SK-N-DZ (cell line): ENCODE results near the gene FST. TPM values are rescaled to one million over a fixed set of nuclear protein-coding genes. Genes with fewer than 3 reads are reported as not detected.

Source experiments
- DNase-seq: peaks from one replicate; pipeline ENCODE4 v3.0.0-alpha.2; 2015; ENCODE audit warnings: low spot score
- polyA plus RNA-seq, 2 experiments: library from polyadenylated mRNA; depleted of rRNA; stranded (reverse); fragments of >200 nt; gene quantifications; 2 replicates each; pipeline ENCODE4 v1.2.3, GENCODE V29; 2014

FST gene, protein sequence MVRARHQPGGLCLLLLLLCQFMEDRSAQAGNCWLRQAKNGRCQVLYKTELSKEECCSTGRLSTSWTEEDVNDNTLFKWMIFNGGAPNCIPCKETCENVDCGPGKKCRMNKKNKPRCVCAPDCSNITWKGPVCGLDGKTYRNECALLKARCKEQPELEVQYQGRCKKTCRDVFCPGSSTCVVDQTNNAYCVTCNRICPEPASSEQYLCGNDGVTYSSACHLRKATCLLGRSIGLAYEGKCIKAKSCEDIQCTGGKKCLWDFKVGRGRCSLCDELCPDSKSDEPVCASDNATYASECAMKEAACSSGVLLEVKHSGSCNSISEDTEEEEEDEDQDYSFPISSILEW
- polyA plus RNA-seq (2014; cell fraction: cytosol; rRNA removed): not detected in 2 replicates
- polyA plus RNA-seq (2014; cell fraction: nucleus; rRNA removed): 0.19 and 0.20 TPM in 2 replicates

- no peak for DNase-seq
Measured at GRCh38 chr5:53480416-53481158, at the start of gene FST. FST (plus strand) TSS chr5:53480629; CDS start chr5:53480792, 163 bp downstream.

- DNase-seq: no peak
Measured at GRCh38 chr5:53431665-53432064, 48.8 kb upstream of the FST start.

DNA sequence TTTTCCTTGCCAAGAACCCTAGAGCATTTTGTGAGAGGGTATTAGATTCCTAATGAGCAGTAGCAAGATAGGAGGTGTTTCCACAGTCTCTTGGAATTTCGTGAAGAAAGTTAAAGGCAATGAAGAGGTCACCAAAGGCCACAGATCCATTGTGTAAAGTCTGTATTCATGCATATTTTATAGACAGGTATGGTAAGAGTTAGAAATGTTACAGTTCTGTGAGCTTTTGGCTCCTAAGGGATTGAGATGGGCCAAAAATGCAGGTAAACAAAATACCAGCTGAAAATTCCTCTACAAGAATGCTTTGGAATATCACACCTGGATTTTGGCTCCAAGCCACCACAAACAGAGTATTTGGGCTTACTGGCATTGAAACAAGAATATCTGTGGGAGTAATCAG, 47.4 kb upstream of the FST start:
- DNase-seq: no peak

DNA sequence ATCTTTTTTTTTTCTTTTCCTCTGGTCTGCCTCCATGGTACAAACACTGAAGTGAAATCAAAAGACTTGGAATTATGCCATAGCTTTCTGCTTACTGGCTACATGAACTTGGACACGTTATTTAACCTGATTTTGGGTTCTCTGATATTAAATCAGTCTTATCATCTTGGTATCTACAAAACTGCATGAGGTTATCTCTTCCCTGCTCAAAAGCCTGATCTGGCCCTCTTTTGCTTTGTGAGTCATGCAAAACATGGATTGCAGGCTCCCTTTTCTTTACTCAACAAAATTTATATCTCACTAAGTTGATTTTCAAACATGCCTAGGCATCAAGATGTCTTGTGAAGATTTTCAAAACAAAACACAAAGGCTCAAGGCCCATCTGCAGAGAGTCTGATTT, 45.9 kb upstream of the FST start:
- DNase-seq: no peak

DNA sequence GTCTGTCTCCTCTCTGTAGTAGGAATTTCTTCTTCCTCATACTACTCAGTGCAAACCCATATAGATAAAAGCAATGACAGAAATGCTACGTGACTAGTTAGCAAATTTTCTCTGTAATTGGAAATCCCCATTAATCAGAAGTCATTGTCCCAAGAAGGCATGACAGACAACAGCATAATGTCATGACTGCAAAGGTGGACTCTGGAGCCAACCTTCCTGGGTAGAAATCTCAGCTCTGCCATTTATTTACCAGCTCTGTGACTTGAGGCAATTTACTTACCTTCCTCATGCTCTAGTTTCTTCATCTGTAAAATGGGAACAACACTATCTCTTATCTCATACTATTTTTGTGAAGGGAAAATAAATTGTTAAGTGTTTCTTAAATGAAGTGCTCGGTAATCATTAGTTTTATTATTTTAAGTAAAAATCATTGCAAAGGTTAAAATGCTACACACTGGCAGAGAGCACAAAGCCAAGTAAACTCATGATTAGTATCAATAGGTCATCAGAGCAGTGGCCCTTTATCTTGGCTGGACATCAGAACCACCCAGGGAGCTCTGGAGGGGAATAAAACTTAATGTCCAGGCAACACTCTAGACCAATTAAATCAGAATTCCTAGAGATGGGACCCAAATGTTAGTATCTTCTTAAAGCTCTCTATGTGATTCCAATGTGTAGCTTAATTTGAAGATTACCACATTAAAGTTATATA, 43.8 kb upstream of the FST start:
- DNase-seq: no peak

- DNase-seq: no peak
Measured at GRCh38 chr5:53438079-53438478, 42.4 kb upstream of the FST start.

DNA sequence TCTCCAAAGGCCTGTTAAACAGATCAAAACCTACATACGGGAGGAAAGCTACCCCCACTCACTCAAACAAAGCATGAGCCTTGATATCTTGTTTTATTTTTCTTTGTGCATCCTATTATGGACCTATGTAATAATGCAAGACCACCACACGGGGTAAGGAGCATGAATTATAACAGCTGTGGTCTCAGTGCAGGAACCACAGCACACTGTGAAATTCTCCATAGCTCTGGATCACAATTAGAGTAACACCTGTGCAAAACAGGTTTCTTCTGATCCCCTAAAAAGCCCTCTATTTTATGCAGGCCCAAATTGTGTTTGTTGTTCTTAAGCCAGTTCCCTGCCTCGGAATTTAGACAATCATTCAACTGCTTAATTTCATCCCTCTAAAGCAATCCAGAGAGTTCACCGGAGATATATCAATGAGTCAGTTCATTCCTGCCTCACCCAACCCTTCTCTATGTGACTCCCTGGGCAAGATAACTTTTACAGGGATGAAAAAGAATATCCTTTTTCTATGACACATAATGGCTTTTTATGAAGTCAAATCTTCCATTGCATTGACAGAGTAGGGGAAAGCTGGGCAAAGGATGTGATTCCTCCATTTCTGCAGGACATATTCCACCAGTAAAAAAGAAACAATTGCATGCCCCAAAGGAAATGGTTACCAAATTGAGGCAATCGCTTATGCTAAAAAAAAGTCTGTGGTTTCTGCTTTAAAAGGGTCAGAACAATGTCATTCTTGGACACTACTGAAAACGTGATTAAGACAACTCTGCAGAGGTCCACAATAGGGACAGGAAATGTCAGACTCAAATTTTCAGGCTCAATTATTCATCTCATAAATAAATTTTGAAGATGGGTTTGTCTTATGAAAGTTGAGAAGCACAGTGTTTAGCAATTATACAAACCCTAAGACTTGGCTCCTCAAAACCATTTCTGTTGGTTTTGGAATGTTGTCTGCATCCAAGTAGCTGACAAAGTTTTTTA, 41.6 kb upstream of the FST start:
- no peak for DNase-seq

DNA sequence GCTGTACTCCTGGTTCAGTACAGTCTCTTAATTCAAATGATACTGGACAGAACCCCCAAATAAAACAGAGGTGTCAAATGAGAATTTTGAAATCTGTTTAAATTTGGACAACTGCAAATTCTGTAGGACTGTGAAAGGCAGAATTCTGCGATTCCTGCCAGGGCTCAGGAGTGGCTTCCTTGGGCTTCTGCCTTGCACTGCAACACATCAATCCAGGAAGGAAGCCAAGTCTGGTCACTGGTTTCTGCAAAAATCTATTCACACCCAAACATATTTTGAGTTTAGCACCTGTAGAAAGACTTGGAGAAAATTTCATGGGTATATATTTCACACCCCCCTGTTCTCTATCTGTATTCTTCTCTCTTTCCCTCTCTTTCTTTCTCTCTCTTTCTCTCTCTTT, 37.5 kb upstream of the FST start:
- no peak for DNase-seq

DNA sequence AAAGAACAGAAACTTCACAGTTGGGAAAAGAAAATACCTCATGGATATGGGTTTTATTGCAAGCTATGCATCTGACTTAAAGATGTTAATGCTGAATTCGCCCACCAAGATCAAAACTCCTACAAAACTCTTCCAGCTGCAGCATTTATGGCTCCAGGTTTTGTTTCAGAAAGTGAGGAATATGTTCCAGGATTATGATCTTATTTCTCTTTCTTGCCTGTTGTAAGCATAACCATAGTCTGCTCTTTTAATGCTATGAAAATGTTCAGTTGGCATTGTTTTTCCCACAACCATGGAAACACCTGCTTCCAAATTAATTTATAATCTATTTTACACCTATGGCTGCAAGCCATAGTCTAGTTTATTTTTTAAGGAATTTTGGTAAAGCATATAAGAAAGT, 34.9 kb upstream of the FST start:
- DNase-seq: no peak

DNA sequence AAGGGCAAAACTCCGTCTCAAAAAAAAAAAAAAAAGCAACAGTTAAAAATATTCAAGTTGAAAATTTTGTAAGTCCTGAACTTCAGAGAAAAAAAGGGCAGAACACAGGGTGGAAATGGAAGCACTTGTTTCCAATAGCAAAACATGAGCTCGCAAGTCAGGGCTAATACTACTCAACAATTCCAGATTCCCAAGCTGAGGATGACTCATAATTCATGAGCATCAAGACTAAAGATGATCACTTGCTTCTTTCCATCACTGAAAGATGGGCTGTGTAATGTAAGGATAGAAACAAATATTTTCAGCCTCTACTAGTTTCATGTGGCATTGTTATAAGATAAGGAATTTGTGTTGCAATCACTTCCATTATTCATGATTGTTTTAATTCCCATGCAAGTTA, 33.5 kb upstream of the FST start:
- no peak for DNase-seq

- DNase-seq: no peak
Measured at GRCh38 chr5:53448851-53449250, 31.6 kb upstream of the FST start.

DNA sequence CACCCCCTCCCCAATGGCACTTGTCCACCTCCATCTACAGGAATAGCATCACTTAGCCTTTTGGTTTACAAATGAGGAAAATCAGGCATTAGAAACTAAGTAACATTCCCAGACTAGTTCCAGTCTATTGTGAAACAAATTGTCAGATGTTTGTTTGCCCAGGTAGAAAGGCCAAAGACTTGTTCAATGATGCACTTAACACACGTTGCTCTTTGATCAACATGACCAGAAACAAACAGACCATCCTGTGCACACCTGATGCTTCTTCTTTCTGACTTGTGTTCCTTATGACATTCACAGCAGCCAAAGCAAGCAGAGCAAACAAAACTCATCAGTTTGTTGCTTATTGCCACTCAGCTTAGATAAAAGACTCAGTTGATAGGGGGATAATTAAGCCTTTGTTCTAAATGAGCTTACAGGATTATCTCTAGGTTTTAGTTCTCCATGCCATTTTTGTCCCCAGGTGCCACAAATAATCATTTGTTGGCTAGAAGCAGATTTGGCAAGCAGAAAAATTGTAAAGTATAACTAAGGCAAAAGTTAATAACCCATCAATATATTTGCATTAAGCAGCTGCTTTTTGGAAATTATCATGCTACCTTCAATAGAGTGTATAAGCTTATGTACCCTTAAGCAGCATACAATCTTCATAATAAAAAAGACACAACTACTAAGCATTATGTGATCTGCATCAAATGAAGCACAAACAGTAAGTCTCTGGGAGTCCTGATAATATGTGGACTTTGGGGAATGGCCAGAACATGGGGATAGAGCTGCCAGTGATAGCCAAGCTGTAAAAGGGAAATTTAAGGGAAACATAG, 26.3 kb upstream of the FST start:
- no peak for DNase-seq

- DNase-seq: no peak
Measured at GRCh38 chr5:53454719-53455000, 25.8 kb upstream of the FST start.

DNA sequence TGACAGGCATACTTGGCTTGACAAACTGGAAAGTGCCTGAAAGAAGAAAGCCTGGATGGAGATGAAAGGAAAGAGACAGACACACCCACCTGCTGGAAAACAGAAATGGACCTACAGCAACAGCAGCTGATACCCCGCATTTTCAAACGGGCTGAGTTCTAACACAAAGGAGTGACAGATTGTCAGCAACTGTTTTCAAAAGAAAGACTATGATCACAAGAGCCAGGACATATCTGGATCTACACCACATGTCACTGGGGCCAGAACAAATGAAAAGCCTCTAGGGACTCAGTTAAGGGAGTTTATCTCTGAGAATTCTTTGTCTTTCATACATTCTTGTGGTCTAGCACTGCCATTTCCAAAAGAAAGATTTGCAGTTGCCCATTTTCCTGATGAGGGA, 24.1 kb upstream of the FST start:
- DNase-seq: no peak

- no peak for DNase-seq
Measured at GRCh38 chr5:53463909-53464621, 16.4 kb upstream of the FST start.

- DNase-seq: no peak
Measured at GRCh38 chr5:53464722-53465121, 15.7 kb upstream of the FST start.

DNA sequence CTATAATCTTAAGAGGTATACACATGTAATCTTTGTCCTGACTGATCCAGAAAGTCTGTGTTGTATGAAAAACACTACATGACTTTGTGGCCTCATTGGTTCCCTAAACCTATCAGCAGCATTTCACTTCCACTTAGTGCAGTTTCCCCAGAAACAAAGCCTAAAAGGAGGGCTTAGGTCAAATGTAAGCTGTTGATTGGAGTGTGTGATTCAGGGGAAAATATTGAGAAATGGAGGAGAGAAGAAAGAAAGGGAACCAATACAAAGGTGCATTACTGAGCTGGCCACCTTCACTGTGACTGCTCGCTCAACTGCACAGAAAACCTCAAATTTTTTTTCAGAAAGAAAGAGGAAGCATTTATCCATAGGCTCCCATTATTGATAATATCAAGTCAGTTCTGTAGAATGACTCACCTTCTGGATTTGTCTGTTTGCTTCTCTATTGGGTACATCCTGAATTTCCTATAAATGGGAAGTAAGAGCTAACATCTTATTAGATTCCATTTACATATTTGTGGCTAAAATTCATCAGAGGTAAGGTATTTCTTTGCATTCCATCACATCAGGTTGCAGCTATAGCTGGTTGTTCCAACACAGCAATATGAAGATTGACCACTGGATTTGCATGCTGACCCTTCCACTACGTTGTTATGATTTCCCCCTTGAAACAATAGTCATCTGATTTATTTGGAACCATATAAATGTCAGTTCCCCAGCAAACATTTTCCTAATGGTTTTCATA, 10.3 kb upstream of the FST start:
- DNase-seq: no peak

DNA sequence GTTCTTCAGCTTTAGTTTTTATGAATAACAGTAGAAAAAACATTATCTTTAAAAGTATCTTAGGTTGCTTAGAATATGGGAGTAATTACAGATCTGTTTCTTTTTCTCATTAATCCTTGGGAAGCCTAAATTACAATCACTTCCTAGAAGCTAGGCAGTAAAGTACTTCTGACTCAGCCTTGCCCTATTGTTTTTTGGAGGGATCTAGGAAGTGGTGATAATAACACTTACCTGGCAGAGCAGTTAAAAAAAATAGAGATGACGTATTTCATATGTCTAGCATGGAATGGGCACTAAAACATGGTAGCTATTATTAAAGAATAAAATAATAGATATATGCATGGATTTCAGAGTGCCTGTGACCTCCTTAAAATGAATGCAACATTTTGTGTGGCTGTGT, 8.2 kb upstream of the FST start:
- no peak for DNase-seq
